Hepatocyte (in vitro differentiated cells): ENCODE results near the gene PLCH2. TPM values are rescaled to one million over a fixed set of nuclear protein-coding genes. Genes with fewer than 3 reads are reported as not detected.

ENCODE experiments used
- DNase-seq: peaks from one replicate; pipeline ENCODE4 v3.0.0-alpha.2; 2016; ENCODE audit warnings: low spot score
- H2AFZ ChIP-seq: fragments of 200-600 bp; sonication (generic); 2 replicates; pipeline ENCODE4 v1.6.0; 2016; ENCODE audit warnings: antibody characterized with exemption, mild to moderate bottlenecking
- H3K27ac ChIP-seq: fragments of 200-600 bp; sonication (generic); 2 replicates; pipeline ENCODE4 v1.5.1; 2016; ENCODE audit warnings: mild to moderate bottlenecking
- H3K27me3 ChIP-seq: fragments of 200-600 bp; sonication (generic); 2 replicates; pipeline ENCODE4 v1.6.1; 2016
- H3K36me3 ChIP-seq: fragments of 200-600 bp; sonication (generic); replicated peaks from 2 replicates; pipeline ENCODE4 v1.5.1; 2016; ENCODE audit warnings: low read depth; ENCODE audit not compliant: insufficient read depth
- H3K4me1 ChIP-seq: fragments of 200-600 bp; sonication (generic); 2 replicates; pipeline ENCODE4 v1.5.1; 2016; ENCODE audit warnings: mild to moderate bottlenecking, moderate library complexity; ENCODE audit not compliant: insufficient read depth
- H3K4me2 ChIP-seq: fragments of 200-600 bp; sonication (generic); 2 replicates; pipeline ENCODE4 v1.6.0; 2016
- H3K4me3 ChIP-seq: fragments of 200-600 bp; sonication (generic); 2 replicates; pipeline ENCODE4 v1.5.1; 2016; ENCODE audit warnings: mild to moderate bottlenecking
- H3K79me2 ChIP-seq: fragments of 200-600 bp; sonication (generic); 2 replicates; pipeline ENCODE4 v1.6.0; 2017; ENCODE audit warnings: mild to moderate bottlenecking
- H3K9me2 ChIP-seq: fragments of 200-600 bp; sonication (generic); replicated peaks from 2 replicates; pipeline ENCODE4 v1.6.0; 2017; ENCODE audit warnings: mild to moderate bottlenecking; ENCODE audit not compliant: insufficient read depth
- H3K9me3 ChIP-seq: fragments of 200-600 bp; sonication (generic); 2 replicates; pipeline ENCODE4 v1.5.1; 2016; ENCODE audit warnings: low read depth, mild to moderate bottlenecking
- H4K20me1 ChIP-seq: fragments of 200-600 bp; sonication (generic); 2 replicates; pipeline ENCODE4 v1.6.0; 2016; ENCODE audit warnings: mild to moderate bottlenecking; ENCODE audit not compliant: insufficient read depth, poor library complexity, severe bottlenecking
- CTCF ChIP-seq: fragments of 200-600 bp; sonication (generic); IDR thresholded peaks from 2 replicates; pipeline ENCODE4 v1.5.1; 2016; ENCODE audit warnings: antibody characterized with exemption, mild to moderate bottlenecking; ENCODE audit not compliant: poor library complexity
- EZH2 ChIP-seq: fragments of 200-600 bp; sonication (generic); IDR thresholded peaks from 2 replicates; pipeline ENCODE4 v1.6.1; 2016; ENCODE audit warnings: antibody characterized with exemption, mild to moderate bottlenecking, borderline replicate concordance
- EZH2phosphoT487 ChIP-seq: fragments of 200-600 bp; sonication (generic); IDR thresholded peaks from one replicate; pipeline ENCODE4 v1.6.1; 2018; ENCODE audit warnings: antibody characterized with exemption, mild to moderate bottlenecking, low read depth, moderate library complexity; ENCODE audit not compliant: unreplicated experiment, severe bottlenecking
- WGBS: methylation state at CpG from one replicate; pipeline ENCODE4 v1.1.6; 2016; ENCODE audit warnings: low lambda C conversion rate; ENCODE audit errors: missing lambda C conversion rate; 5-methylcytosine and 5-hydroxymethylcytosine counted together
- polyA plus RNA-seq: library from polyadenylated mRNA; unstranded; fragments of >200 nt; fragmentation: Nextera tagmentation; extraction: Ambion mirVana; gene quantifications from 2 replicates; pipeline ENCODE4 v1.2.1, GENCODE V29; 2016
- total RNA-seq: library from RNA; depleted of rRNA; stranded (reverse); fragments of >200 nt; gene quantifications from 2 replicates; pipeline ENCODE4 v1.2.3, GENCODE V29; 2014

The PLCH2 gene
- total and polyA plus RNA-seq, 2 experiments from 2014 or later, result 1.3 to 3.4 TPM

DNA sequence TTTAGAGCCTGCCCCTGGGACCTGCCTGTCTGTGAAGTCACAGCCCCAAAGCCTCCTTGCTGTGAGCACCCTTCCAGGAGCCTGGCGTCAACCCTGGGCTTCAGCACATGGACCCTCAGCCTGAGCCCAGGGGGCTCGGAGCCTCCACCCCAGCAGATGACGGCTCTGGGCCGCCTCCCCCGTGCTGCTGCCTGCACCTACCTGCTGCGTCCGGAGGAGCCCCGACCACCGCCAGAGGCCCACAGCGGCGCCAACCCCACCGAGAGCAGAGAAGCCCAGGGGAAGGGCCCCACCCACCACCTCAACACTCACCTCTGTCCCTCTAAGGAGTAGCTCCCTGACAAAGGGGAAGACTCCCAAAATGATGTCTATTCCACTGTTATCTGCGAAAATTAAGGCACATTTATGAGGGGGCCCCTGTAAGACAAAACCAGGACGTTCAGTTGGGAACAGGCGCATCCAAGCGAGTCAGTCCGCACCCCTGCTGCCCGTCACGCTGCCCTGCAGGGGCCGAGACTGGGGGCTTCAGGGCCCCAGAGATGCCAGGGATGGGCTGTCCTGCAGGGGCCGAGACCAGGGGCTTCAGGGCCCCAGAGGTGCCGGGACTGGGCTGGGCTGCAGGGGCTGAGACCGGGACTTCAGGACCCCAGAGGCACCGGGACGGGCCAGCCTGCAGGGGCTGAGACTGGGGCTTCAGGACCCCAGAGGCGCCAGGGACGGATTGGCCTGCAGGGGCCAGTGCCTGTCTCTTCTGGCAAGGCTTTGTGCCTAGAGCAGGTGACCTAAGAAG is 34.5 kb downstream of the PLCH2 start:
- H2AFZ ChIP-seq, result no peak overlapping the region
- no peaks in the 10 kb centered on the region for H3K4me1 ChIP-seq
- no peaks in the 10 kb centered on the region for H3K36me3 ChIP-seq
- H3K4me3 ChIP-seq, result no peak overlapping the region
- no peaks in the 10 kb centered on the region for H3K9me2 ChIP-seq
- DNase-seq, result no peak
- no peak overlapping the region for H3K27ac ChIP-seq
- no peak for TF ChIP-seq EZH2
- TF ChIP-seq CTCF, result no peak
- no peaks in the 10 kb centered on the region for H4K20me1 ChIP-seq
- H3K4me2 ChIP-seq, result no peak overlapping the region
- H3K79me2 ChIP-seq, result no peaks in the 10 kb centered on the region
- H3K27me3 ChIP-seq, result no peaks in the 10 kb centered on the region
- no peaks in the 10 kb centered on the region for H3K9me3 ChIP-seq
- WGBS, result 93% methylated on average over 25 of the region's 27 CpGs

GRCh38 chr1:2512862-2513421 is 36.9 kb downstream of the PLCH2 start:
- no peak overlapping the region for H3K4me3 ChIP-seq
- H3K4me2 ChIP-seq, result no peak overlapping the region
- 97% methylated on average over 31 of the region's 31 CpGs for whole genome bisulfite sequencing
- no peak for DNase-seq
- H4K20me1 ChIP-seq, result no peaks in the 10 kb centered on the region
- no peak for TF ChIP-seq CTCF
- TF ChIP-seq EZH2, result no peak
- no peak for TF ChIP-seq EZH2phosphoT487
- no peaks in the 10 kb centered on the region for H3K36me3 ChIP-seq
- H3K27ac ChIP-seq, result no peak overlapping the region
- H3K9me2 ChIP-seq, result no peaks in the 10 kb centered on the region
- no peak overlapping the region for H2AFZ ChIP-seq
- no peaks in the 10 kb centered on the region for H3K9me3 ChIP-seq
- no peaks in the 10 kb centered on the region for H3K79me2 ChIP-seq
- no peaks in the 10 kb centered on the region for H3K27me3 ChIP-seq
- no peaks in the 10 kb centered on the region for H3K4me1 ChIP-seq

DNA sequence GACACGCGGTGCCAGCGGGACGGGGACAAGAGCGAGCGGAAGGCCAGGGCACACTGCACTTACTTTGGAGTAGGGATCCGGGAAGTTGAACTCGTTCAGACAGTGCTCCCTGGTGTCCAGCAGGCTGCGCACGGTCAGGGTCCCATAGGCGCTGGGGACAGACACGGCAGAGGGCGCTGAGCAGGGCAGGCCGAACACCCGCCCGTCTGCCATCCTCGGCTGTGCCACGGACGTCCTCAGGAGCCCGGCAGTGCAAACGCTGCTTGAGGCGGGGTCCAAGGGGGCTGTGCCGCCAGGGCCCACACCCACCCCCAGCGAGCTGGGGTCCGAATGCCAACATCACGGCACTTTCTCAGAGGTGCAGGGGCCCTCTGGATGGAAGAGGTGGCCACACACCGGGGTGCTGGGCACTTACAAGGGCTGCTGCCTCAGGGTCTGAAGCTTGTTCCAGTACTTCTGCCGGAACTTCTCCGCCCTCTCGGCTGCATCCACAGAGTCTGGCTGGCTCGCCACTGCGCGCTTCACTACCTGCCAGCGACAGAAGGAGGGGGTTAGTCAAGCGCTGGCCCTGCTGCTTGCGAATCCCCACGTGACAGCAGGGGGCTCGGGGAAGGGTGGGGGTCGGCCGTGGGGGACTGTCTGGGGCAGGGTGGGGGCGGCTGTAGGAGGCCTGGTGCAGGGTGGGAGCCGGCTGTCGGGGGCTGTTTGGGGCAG is 38.0 kb downstream of the PLCH2 start:
- no peak for DNase-seq
- H3K4me2 ChIP-seq, result no peak overlapping the region

More for the DNA sequence above, 38.0 kb downstream of the PLCH2 start:
- Histone ChIP-seq H2AFZ (no peak overlapping the region), H3K4me1 (no peaks in the 10 kb centered on the region), H3K9me2 (no peaks in the 10 kb centered on the region), H3K9me3 (no peaks in the 10 kb centered on the region), H3K27ac (no peak overlapping the region), H3K79me2 (no peaks in the 10 kb centered on the region), H3K4me3 (no peak overlapping the region), H3K36me3 (no peaks in the 10 kb centered on the region), H4K20me1 (no peaks in the 10 kb centered on the region), H3K27me3 (no peaks in the 10 kb centered on the region)
- no peak for TF ChIP-seq CTCF
- TF ChIP-seq EZH2phosphoT487, result no peak
- TF ChIP-seq EZH2, result no peak
- 96% methylated on average over 33 of the region's 43 CpGs for WGBS
